Esophagus mucosa (tissue), 1 donor: ENCODE data around the gene DGCR2. TPM values are rescaled to one million over a fixed set of nuclear protein-coding genes. Genes with fewer than 3 reads are reported as not detected.
"Not testable (repeated sequence)": the region's sequence is repeated elsewhere in the genome, so short reads cannot be mapped to it uniquely, and the experiment has no call there.

Experiments used
- ATAC-seq: fragments of 200-7000 bp; cut with Tn5 transposase; one replicate; pipeline ENCODE4 v1.9.1; 2020
- total RNA-seq: library from RNA; stranded (reverse); gene quantifications from one replicate; pipeline ENCODE4 v1.2.4, GENCODE V29; 2023
- donor health status: DM: yes; HTN: yes; CAD: no.

Gene DGCR2
- total RNA-seq, 1 donor from 2014 or later, result 46.6 TPM

- ATAC-seq, result no peak
Observed at GRCh38 chr22:19107730-19108074, 14.5 kb downstream of the DGCR2 start.

GRCh38 chr22:19106886-19107729 lies 15.1 kb downstream of the DGCR2 start:
- ATAC-seq, result no peak

GRCh38 chr22:19105867-19106802 lies 16.1 kb downstream of the DGCR2 start:
- no peak for ATAC-seq

GRCh38 chr22:19105456-19105855 lies 16.8 kb downstream of the DGCR2 start:
- ATAC-seq, result no peak

GRCh38 chr22:19103880-19104821 lies 18.1 kb downstream of the DGCR2 start:
- no peak for ATAC-seq

- ATAC-seq, result no peak
Observed at GRCh38 chr22:19098157-19098556, 24.1 kb downstream of the DGCR2 start.

GRCh38 chr22:19097518-19097917 lies 24.7 kb downstream of the DGCR2 start:
- ATAC-seq, result no peak

- ATAC-seq, result no peak
Observed at GRCh38 chr22:19096555-19096954, 25.7 kb downstream of the DGCR2 start.

GRCh38 chr22:19094393-19094997 lies 27.7 kb downstream of the DGCR2 start:
- ATAC-seq, result no peak

GRCh38 chr22:19092725-19093124 lies 29.5 kb downstream of the DGCR2 start:
- no peak for ATAC-seq

- ATAC-seq, result no peak
Observed at GRCh38 chr22:19090586-19091127, 31.6 kb downstream of the DGCR2 start.

- no peak for ATAC-seq
Observed at GRCh38 chr22:19090183-19090582, 32.0 kb downstream of the DGCR2 start.

- ATAC-seq, result peak; percentile 12
Observed at GRCh38 chr22:19088866-19089595, 33.2 kb downstream of the DGCR2 start.

GRCh38 chr22:19086896-19087295 lies 35.3 kb downstream of the DGCR2 start:
- no peak for ATAC-seq

GRCh38 chr22:19086417-19086816 lies 35.8 kb downstream of the DGCR2 start:
- ATAC-seq, result peak; percentile 51

- peak; percentile 31 for ATAC-seq
Observed at GRCh38 chr22:19085233-19085718, 36.9 kb downstream of the DGCR2 start.

GRCh38 chr22:19084586-19084985 lies 37.6 kb downstream of the DGCR2 start:
- ATAC-seq, result not testable (repeated sequence)

- ATAC-seq, result not testable (repeated sequence)
Observed at GRCh38 chr22:19084126-19084525, 38.1 kb downstream of the DGCR2 start.

GRCh38 chr22:19082793-19083192 lies 39.4 kb downstream of the DGCR2 start:
- no peak for ATAC-seq

GRCh38 chr22:19082101-19082500 lies 40.1 kb downstream of the DGCR2 start:
- no peak for ATAC-seq

GRCh38 chr22:19081351-19081750 lies 40.9 kb downstream of the DGCR2 start:
- ATAC-seq, result no peak
